Measurements from ENCODE around the gene SMIM3.
"Not testable (repeated sequence)": the region's sequence is repeated elsewhere in the genome, so short reads cannot be mapped to it uniquely, and the experiment has no call there.

SMIM3 gene, protein sequence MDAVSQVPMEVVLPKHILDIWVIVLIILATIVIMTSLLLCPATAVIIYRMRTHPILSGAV

DNA sequence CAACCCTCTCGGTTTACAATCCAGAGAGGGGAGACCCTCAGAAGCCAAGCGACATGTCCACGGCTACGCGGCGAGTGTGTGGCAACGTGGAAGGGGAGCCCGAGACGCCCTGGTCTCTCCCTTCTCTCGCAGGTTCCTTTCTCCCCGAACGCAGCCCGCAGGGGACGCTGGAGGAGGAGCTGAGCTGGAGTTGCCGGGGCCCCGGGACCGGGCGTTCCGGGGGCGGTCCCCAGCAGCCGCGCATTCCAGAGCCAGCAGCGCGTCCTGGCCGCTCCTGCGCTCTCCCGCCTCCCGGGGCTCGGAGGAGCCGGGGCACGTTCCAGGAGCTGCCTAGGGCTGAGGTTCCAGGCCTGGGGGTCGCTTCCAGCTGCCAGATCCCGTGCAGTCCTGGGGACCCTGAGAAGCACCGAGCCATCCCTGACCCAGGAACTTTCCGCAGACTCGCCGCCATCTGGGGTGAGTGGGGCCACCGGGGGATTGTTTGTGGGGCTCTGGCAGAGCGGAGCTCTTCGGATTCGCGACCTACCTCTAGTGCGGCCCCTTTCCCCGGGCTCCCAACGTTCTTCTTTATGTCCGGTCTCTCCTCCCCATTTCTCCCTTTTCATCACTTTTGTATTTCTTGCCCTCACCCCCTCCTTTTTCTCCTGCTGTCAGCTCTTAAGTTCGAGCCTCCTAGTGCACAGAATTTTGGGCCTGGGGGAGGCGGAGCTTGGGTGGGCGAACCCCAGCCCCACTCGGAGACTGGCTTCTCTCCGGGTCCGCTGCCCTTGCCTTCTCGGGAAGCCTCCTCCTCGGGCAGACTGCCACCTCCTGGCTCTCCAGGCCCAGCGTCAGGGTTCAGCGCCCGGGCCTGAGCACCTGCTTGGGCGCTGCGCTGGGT is at the start of gene SMIM3:
SMIM3 (plus strand) TSS at position 241 of the 880 bp plus-strand sequence. CDS start 16,684 bp downstream, outside the sequence.
- DNase-seq (ENCODE audit: low read depth): peak; percentile 79

DNA sequence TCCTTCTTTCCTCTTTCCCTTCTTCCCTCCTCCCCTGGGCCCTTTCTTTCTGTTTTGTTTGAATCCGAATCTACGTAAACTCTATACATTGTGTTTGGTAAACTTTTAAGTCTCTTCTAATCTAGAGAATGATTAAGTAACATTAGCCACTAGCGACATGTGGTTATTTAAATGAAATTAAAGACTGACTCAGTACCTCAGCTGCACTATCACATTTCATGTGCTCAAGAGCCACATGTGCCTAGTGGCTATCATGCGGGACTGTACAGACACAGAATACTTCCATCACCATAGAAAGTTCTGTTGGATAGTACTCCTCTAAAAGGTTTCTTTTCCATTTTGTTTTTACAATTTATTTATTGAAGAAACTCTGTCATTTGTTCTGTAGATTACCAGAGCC is 48.7 kb upstream of the SMIM3 start:
- DNase-seq (ENCODE audit: low read depth): peak; percentile 21

DNA sequence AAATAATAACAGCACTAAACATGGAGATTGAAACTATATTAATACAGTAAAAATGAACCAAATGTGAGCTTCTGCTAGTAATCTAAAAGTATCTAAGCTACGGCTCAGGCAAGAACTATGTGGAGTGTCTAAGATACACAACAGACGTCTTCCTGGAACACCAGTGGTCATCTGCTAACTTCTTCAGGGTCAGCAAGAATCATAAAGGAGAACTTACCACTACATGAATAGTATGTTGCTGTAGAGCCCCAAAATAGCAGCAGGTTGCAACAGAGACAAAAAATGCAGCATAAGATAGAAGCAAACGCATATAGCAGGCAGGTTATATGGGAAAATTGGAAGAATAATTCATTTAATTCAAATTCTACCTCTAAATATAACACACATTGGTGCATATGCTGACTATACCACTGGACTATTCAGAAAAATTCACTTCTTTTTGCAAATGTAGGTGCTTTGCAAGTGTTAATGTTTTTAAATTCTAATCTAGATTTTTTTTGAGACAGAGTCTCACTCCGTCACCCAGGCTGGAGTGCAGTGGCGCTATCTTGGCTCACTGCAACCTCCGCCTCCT is 46.8 kb upstream of the SMIM3 start:
- DNase-seq (ENCODE audit: low read depth): no peak

GRCh38 chr5:150734579-150735384 is 43.8 kb upstream of the SMIM3 start:
- no peak for DNase-seq (ENCODE audit: low read depth)

GRCh38 chr5:150738862-150739261 is 39.7 kb upstream of the SMIM3 start:
- no peak for DNase-seq (ENCODE audit: low read depth)

GRCh38 chr5:150740992-150741391 is 37.6 kb upstream of the SMIM3 start:
- no peak for DNase-seq (ENCODE audit: low read depth)

DNA sequence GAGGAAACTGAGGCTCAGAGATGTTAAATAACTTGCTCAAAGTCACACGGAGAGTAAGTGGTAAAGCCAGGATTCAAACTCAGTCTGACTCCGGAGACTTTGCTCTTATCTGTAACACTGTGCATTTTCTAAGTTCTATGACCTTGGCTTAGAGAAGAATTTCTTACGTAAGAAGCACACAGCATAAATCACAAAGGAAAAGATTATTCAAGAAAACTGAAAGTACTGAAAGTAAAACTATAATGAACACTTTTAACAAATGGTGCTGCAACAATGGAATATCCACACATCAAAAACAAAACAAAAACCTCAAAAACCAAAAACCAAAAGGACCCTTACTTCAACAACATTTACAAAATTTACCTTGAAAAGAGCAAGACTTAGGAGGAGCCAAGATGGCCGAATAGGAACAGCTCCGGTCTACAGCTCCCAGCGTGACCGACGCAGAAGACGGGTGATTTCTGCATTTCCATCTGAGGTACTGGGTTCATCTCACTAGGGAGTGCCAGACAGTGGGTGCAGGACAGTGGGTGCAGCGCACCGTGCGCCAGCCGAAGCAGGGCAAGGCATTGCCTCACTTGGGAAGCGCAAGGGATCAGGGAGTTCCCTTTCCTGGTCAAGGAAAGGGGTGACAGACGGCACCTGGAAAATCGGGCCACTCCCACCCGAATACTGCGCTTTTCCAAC is 36.0 kb upstream of the SMIM3 start:
- not testable (repeated sequence) for DNase-seq (ENCODE audit: low read depth)

DNA sequence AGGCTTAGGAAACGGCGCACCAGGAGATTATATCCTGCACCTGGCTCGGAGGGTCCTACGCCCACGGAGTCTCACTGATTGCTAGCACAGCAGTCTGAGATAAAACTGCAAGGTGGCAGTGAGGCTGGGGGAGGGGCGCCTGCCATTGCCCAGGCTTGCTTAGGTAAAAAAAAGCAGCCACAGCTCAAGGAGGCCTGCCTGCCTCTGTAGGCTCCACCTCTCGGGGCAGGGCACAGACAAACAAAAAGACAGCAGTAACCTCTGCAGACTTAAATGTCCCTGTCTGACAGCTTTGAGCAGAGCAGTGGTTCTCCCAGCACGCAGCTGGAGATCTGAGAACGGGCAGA is 35.4 kb upstream of the SMIM3 start:
- DNase-seq (ENCODE audit: low read depth): not testable (repeated sequence)

GRCh38 chr5:150750469-150750868 is 28.1 kb upstream of the SMIM3 start:
- DNase-seq (ENCODE audit: low read depth): no peak

GRCh38 chr5:150751096-150751891 is 27.3 kb upstream of the SMIM3 start:
- DNase-seq (ENCODE audit: low read depth): no peak

DNA sequence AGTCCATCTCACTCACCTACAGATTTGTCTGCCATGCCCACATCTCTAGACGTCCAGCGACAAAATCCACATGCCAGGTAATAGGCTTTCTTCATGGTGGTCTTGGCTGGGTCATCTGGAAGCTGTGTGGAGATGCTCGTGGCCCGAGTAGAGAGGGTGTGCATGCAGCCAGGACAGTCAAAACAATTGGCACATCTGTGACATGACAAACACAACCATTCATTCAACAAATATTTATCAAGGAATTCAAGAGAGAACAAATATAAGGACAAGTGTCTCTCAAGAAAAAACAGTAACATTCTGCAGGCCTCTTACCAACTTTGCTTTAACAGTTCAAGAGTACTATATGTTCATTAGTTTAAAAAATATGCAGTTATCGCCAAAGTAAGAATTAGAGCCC is 25.1 kb upstream of the SMIM3 start:
- no peak for DNase-seq (ENCODE audit: low read depth)

- no peak for DNase-seq (ENCODE audit: low read depth)
Observed at GRCh38 chr5:150753863-150754262, 24.7 kb upstream of the SMIM3 start.

- no peak for DNase-seq (ENCODE audit: low read depth)
Observed at GRCh38 chr5:150757087-150757649, 21.4 kb upstream of the SMIM3 start.

DNA sequence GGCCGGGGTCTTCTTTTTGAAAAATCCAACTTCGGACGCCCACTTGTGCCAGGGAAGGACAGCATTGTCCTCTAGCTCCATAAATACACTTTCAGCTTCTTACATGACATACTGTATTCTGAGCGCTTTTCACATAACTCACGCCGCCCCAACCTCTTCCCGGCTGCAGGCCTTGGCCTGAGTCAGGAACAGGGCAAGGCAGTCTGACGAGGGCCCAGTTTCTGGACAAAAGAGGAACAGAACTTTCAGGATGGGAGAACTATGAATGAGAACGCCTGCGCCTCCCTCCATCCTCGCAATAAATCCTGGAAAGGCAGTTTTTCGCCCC is 20.4 kb upstream of the SMIM3 start:
- DNase-seq (ENCODE audit: low read depth): no peak

DNA sequence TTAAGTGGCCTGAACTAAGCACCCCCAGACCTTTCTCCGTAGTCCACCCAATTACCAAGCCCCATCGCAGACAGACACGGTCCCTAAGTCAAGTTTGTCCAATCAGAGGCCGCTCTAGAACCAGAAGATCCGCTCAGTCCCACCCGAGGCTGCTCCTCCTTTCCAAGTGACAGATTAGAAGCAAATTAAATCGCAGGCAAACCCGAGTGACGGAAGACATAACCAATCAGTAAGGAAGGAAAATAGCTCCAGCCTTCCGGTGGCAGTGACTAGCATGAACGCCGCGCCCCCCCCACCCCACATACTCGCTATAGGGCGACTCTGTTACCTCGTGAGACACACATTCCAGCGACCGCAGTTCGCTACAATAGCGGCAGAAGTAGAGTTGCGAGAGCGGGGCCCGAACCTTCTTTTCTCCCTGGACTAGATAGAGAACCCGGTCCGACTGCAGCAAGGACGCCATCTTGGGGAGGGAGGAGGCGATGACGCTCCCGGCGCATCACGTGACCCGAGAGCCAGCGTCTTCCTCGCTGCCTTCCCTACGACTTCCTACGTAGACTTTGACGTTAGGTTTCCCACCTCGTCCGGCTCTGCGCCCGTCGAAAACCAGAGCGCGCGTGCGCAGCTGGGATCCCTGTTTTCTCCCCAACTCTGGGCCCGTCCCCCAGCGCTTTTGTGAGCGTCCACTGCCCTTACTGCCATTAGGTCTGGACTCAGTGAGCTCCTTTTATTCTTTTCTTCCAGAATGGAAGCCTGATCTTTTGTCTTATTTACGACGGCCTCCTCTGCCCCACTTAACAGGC is 19.8 kb upstream of the SMIM3 start, which contains the start of gene DCTN4:
DCTN4 (minus strand) TSS at position 487 of the 803 bp plus-strand sequence; CDS start at position 463, 24 bp downstream.
- DNase-seq (ENCODE audit: low read depth): peak; percentile 99

DNA sequence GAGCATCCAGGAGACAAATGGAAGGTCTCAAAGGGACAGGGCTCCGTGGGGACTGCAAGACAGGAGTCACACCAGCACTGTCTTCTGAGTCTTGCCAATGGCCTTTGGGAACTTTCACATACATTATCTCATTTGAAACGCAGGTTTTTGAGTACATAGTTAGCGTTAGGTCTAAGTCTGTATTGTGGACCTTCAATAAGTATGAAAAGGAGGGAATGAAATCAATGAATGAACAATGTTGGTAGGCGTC is 19.3 kb upstream of the SMIM3 start:
- DNase-seq (ENCODE audit: low read depth): no peak

DNA sequence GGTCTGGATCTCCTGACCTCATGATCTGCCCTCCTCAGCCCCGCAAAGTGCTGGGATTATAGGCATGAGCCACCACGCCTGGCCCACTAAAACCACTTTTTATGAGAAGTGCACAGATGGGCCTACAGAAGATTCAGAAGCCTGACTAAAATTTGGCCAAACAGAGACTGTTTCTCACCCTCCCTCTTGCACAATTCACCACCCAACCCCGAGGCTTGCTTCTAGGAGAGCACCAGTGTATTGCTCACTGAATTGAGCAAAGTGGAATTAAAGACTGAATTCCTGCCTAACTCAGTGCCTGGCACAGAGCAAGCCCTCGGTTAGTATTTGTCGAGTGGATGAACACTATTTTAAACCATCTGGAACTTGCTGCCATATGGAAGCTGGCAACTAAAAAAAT is 16.3 kb upstream of the SMIM3 start:
- DNase-seq (ENCODE audit: low read depth): peak; percentile 14

DNA sequence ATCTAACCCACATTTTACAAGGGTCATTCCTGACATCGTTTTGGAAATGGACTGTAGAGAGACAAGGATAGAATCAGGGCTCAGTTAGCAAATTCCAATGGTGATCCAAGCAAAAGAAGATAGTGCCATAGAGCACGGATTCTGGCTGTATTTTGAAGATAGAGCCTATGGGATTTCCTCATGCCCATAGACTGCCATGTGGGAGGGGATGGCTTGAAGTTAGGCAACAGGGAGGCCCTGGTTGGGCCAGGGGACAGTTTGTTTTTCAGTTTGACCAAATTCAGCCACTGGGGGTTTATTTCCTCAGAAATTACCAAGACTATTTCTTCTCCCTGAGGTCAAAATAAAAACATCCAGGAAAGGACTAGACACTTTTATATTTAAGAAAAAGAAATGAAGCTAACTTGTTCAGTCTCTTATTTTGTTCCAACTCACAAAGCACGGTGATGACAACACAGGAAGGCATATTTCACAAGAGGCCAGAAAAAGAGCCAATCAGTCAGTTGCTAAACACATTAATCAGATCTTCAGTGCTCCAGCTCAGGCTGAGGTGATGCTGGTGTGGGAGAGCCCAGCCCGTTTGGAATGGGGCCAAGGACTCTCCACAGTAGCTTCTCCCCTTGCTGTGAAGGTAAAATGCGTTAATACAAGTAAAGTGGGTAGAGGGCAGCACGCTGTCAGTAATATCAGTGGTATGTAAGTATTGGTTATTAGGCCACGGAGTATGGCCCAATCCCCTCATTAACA is 15.4 kb upstream of the SMIM3 start:
- DNase-seq (ENCODE audit: low read depth): peak; percentile 78

- DNase-seq (ENCODE audit: low read depth): no peak
Observed at GRCh38 chr5:150764530-150764929, 14.0 kb upstream of the SMIM3 start.

Measured in fibroblast of gingiva (primary cell).